Measurements from ENCODE around the gene MED27.

DNA sequence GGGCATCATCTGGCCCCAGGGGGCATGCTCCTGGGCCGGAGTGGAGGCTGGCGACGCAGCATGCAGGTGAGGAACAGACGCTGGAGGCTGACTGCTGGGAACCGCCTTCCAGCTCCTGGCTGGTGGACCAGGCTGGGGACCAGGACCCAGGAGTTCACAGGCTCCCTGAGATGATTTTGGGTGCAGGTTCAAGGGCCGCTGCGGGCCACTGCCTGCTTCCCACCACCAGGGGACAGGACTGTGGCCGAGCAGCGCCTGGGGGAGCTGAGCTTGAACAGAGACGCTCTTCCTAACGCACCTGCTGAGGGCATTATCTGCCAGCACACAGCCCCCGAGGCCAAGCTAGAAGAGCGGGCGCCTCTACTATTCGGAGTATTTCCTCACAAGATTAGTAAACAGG lies 207.7 kb downstream of the MED27 start:
- TF ChIP-seq, protein P1, sequence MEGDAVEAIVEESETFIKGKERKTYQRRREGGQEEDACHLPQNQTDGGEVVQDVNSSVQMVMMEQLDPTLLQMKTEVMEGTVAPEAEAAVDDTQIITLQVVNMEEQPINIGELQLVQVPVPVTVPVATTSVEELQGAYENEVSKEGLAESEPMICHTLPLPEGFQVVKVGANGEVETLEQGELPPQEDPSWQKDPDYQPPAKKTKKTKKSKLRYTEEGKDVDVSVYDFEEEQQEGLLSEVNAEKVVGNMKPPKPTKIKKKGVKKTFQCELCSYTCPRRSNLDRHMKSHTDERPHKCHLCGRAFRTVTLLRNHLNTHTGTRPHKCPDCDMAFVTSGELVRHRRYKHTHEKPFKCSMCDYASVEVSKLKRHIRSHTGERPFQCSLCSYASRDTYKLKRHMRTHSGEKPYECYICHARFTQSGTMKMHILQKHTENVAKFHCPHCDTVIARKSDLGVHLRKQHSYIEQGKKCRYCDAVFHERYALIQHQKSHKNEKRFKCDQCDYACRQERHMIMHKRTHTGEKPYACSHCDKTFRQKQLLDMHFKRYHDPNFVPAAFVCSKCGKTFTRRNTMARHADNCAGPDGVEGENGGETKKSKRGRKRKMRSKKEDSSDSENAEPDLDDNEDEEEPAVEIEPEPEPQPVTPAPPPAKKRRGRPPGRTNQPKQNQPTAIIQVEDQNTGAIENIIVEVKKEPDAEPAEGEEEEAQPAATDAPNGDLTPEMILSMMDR (IDR thresholded peaks at IDR 0.05), result no peak
- no peak for TF ChIP-seq POLR2AphosphoS5 (IDR thresholded peaks at IDR 0.05; ENCODE audit: low read depth, low read length)

Measured in Panc1 (cell line).